Colonic mucosa (tissue), 4 donors: Measurements from ENCODE around the gene ARAP3. TPM values are rescaled to one million over a fixed set of nuclear protein-coding genes. Genes with fewer than 3 reads are reported as not detected.

Experiments used
- DNase-seq: peaks from one replicate; pipeline ENCODE4 v3.0.0-alpha.2; 2020
- H3K27ac ChIP-seq: fragments of 200-600 bp; one replicate; pipeline ENCODE4 v1.8.0; 2021
- H3K27me3 ChIP-seq: fragments of 200-600 bp; one replicate; pipeline ENCODE4 v1.8.0; 2021
- H3K36me3 ChIP-seq: fragments of 200-600 bp; one replicate; pipeline ENCODE4 v1.8.0; 2021
- H3K4me1 ChIP-seq: fragments of 200-600 bp; one replicate; pipeline ENCODE4 v1.8.0; 2021; ENCODE audit warnings: mild to moderate bottlenecking
- H3K4me3 ChIP-seq: fragments of 200-600 bp; one replicate; pipeline ENCODE4 v1.8.0; 2021
- H3K9ac ChIP-seq, 2 donors: one replicate each; pipeline ENCODE4 v1.7.0; 2013; ENCODE audit warnings: control low read depth in 2 of 2, low read depth in 2 of 2, low read length in 2 of 2
- H3K9me3 ChIP-seq: fragments of 200-600 bp; one replicate; pipeline ENCODE4 v1.8.0; 2021
- CTCF ChIP-seq: fragments of 200-600 bp; IDR thresholded peaks from one replicate; pipeline ENCODE4 v1.8.0; 2022; ENCODE audit warnings: antibody characterized with exemption, mild to moderate bottlenecking
- intact Hi-C: fragments of 100-400 bp; cut with DNase I; formaldehyde crosslinking; loops from one replicate; pipeline ENCODE4 v1.14.1; 2022
- total RNA-seq, 2 donors: library from RNA; stranded (reverse); fragmentation: NEBNext Ultra II Directional in 1 of 2; extraction: Animal tissue kit (Norgen Biotek cat#: 25700) in 1 of 2; gene quantifications; one replicate each; pipeline ENCODE4 v1.2.1, GENCODE V29; 2021
- donor health status: healthy.
- donor health status: DM: no; HTN: no; CAD: no.
- donor health status: DM: no; HTN: no; CAD: no.

The ARAP3 gene
- total RNA-seq, 2 donors from 2014 or later, result 5.1 to 15.4 TPM

GRCh38 chr5:141618030-141618803, 63.8 kb downstream of the ARAP3 start:
- DNase-seq, result peak; percentile 81
- H3K27me3 ChIP-seq, result no peaks in the 10 kb centered on the region
- peak overlapping the region; percentile 94 for H3K4me3 ChIP-seq
- H3K36me3 ChIP-seq, result peaks cover 9% of the 10 kb centered on the region
- no peak for TF ChIP-seq CTCF
- peak overlapping the region; percentile 96 for H3K27ac ChIP-seq
- intact Hi-C loops, result no loop called here
- no peaks in the 10 kb centered on the region for H3K4me1 ChIP-seq
- no peaks in the 10 kb centered on the region for H3K9me3 ChIP-seq
- H3K9ac ChIP-seq, result peak overlapping the region; percentile 73 to 87

- peak; percentile 24 for DNase-seq
- H3K4me1 ChIP-seq, result no peaks in the 10 kb centered on the region
- no peak for TF ChIP-seq CTCF
- H3K9me3 ChIP-seq, result no peaks in the 10 kb centered on the region
- peaks cover 9% of the 10 kb centered on the region for H3K36me3 ChIP-seq
- H3K9ac ChIP-seq, result peak overlapping the region; percentile 73 to 87
- H3K27ac ChIP-seq, result peak overlapping the region; percentile 96
- peak overlapping the region; percentile 94 for H3K4me3 ChIP-seq
- intact Hi-C loops, result no loop called here
- H3K27me3 ChIP-seq, result no peaks in the 10 kb centered on the region
Measured at GRCh38 chr5:141617682-141618029, 64.4 kb downstream of the ARAP3 start.

GRCh38 chr5:141617128-141617527, 64.9 kb downstream of the ARAP3 start:
- TF ChIP-seq CTCF, result no peak
- peak overlapping the region; percentile 94 for H3K4me3 ChIP-seq
- H3K27me3 ChIP-seq, result no peaks in the 10 kb centered on the region
- no peak for DNase-seq
- intact Hi-C loops, result no loop called here
- H3K9ac ChIP-seq, result peak overlapping the region in 1 of 2 donors; percentile 73
- peak overlapping the region; percentile 96 for H3K27ac ChIP-seq
- no peaks in the 10 kb centered on the region for H3K4me1 ChIP-seq
- peaks cover 9% of the 10 kb centered on the region for H3K36me3 ChIP-seq
- H3K9me3 ChIP-seq, result no peaks in the 10 kb centered on the region

GRCh38 chr5:141615991-141616720, 65.9 kb downstream of the ARAP3 start:
- H3K4me1 ChIP-seq, result no peaks in the 10 kb centered on the region
- no peaks in the 10 kb centered on the region for H3K9me3 ChIP-seq

GRCh38 chr5:141613344-141613743, 68.7 kb downstream of the ARAP3 start:
- Histone ChIP-seq H3K4me1 (no peaks in the 10 kb centered on the region), H3K27ac (no peak overlapping the region), H3K36me3 (no peaks in the 10 kb centered on the region), H3K4me3 (no peak overlapping the region), H3K27me3 (no peaks in the 10 kb centered on the region), H3K9ac (no peak overlapping the region), H3K9me3 (no peaks in the 10 kb centered on the region)
- intact Hi-C loops, result no loop called here
- no peak for DNase-seq
- no peak for TF ChIP-seq CTCF

More at GRCh38 chr5:141615991-141616720, 65.9 kb downstream of the ARAP3 start:
- DNase-seq, result no peak
- no peak overlapping the region for H3K4me3 ChIP-seq
- no peak overlapping the region for H3K9ac ChIP-seq
- intact Hi-C loops, result no loop called here
- TF ChIP-seq CTCF, result no peak
- no peaks in the 10 kb centered on the region for H3K27me3 ChIP-seq
- H3K27ac ChIP-seq, result no peak overlapping the region
- H3K36me3 ChIP-seq, result peaks cover 7% of the 10 kb centered on the region
